HG02938 (cell line): ENCODE data around the gene FOLR2.
"Not testable (repeated sequence)": the region's sequence is repeated elsewhere in the genome, so short reads cannot be mapped to it uniquely, and the experiment has no call there.

Source experiments
- ATAC-seq: cut with Tn5 transposase; IDR thresholded peaks from one replicate; pipeline ENCODE4 v1.9.1; 2021; ENCODE audit warnings: mild to moderate bottlenecking, moderate library complexity; ENCODE audit not compliant: unreplicated experiment

FOLR2 gene

DNA sequence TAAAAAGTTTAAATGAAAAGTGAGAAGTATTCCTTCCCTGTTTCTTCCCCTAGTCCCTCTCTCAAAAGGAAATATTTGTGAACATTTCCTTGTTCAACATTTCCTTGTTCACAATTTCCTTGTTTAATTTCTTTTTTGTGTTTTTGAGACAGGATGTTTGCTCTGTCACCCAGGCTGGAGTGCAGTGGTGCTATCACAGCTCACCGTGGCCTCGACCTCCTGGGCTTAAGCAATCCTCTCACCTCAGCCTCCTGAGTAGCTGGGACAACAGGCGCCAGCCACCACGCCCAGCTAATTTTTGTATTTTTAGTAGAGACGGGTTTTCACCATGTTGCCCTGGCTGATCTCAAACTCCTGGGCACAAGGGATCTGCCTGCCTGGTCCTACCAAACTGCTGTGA is 50.4 kb downstream of the FOLR2 start:
- ATAC-seq: not testable (repeated sequence)

DNA sequence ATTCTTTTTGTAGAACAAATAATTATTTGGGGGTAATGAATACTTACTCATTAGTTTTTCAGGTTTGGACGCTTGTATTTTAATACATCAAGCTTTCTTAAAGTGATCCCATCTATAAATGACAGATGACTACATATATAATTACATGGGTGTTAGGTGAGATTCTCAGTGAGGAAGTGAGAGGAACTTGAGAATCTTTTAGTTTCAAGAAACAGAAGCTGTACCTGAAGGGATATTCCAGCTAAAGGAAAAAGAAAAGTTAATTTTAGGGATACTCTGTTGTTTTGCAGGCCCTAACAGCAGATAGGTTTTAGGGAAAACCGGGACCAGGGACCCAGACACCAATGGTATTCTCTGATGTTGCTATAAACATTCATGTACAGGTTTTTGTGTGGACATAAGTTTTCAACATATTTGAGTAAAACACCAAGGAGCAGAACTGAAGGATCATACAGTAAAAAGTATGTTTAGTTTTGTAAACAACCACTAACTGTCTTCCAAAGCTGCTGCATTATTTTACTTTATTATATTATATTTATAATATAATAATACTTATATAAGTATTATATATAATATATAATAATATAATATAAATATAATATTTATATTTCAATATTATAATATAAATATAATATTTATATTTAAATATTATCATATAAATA is 51.5 kb downstream of the FOLR2 start:
- no peak for ATAC-seq
